Nephron (organoid): Measurements from ENCODE around the gene CTBS.
A peak's percentile ranks its signal among the peaks of the same experiment; 100 is the strongest.
"Not testable (repeated sequence)": the region's sequence is repeated elsewhere in the genome, so short reads cannot be mapped to it uniquely, and the experiment has no call there.

ENCODE experiments used
- H3K27ac Mint-ChIP-seq, 3 experiments: 2 replicates each; pipeline ENCODE4 v1.8.0; 2020; ENCODE audit warnings: mixed read lengths in 3 of 3, mild to moderate bottlenecking in 2 of 3, moderate library complexity in 1 of 3
- H3K27me3 Mint-ChIP-seq: 2 replicates; pipeline ENCODE4 v1.8.0; 2021; ENCODE audit warnings: low read depth, mild to moderate bottlenecking, moderate library complexity, mixed read lengths
- H3K36me3 Mint-ChIP-seq: 2 replicates; pipeline ENCODE4 v1.8.0; 2020; ENCODE audit warnings: low read depth, mixed read lengths
- H3K4me1 Mint-ChIP-seq: 2 replicates; pipeline ENCODE4 v1.8.0; 2020; ENCODE audit warnings: mixed read lengths
- H3K4me3 Mint-ChIP-seq, 3 experiments: 2 replicates each; pipeline ENCODE4 v1.8.0; 2020; ENCODE audit warnings: mild to moderate bottlenecking in 3 of 3, mixed read lengths in 3 of 3, moderate library complexity in 2 of 3
- H3K9me3 Mint-ChIP-seq: 2 replicates; pipeline ENCODE4 v1.8.0; 2020; ENCODE audit warnings: mixed read lengths
- CTCF ChIP-seq, 3 experiments: fragments of 200-600 bp; sonication (generic); IDR thresholded peaks; one replicate each; pipeline ENCODE4 v1.5.0; 2021; ENCODE audit warnings: antibody characterized with exemption in 3 of 3; ENCODE audit not compliant: unreplicated experiment in 3 of 3

Gene CTBS

DNA sequence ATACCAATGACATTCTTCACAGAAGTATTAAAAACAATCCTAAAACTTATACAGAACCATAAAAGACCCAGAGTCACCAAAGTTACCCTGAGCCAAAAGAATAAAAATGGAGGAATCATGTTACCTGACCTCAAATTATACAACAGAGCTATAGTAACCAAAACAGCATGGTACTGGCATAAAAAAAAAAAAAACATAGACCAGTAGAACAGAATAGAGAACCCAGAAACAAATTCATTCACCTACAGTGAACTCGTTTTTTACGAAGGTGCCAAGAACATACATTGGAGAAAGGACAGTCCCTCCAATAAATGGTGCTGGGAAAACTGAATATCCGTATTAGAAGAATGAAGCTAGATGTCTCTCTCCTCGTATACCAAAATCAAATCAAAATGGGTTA is 65.2 kb downstream of the CTBS start:
- H3K27me3 Mint-ChIP-seq, result peaks cover 3% of the 10 kb centered on the region
- H3K36me3 Mint-ChIP-seq, result peaks cover 27% of the 10 kb centered on the region
- peak overlapping the region in 1 of 3 experiments; percentile 17 for H3K4me3 Mint-ChIP-seq
- no peak for TF ChIP-seq CTCF (IDR thresholded peaks at IDR 0.05; ENCODE audit: unreplicated experiment in 3 of 3)
- H3K4me1 Mint-ChIP-seq, result peaks cover 13% of the 10 kb centered on the region
- no peak overlapping the region for H3K27ac Mint-ChIP-seq
- H3K9me3 Mint-ChIP-seq, result peaks cover 25% of the 10 kb centered on the region

GRCh38 chr1:84508510-84508909 is 65.7 kb downstream of the CTBS start:
- peaks cover 3% of the 10 kb centered on the region for H3K27me3 Mint-ChIP-seq
- peak overlapping the region; percentile 48 to 79 (median 66) for H3K4me3 Mint-ChIP-seq
- H3K9me3 Mint-ChIP-seq, result peaks cover 25% of the 10 kb centered on the region
- H3K27ac Mint-ChIP-seq, result peak overlapping the region in 2 of 3 experiments; percentile 18 to 63
- TF ChIP-seq CTCF (IDR thresholded peaks at IDR 0.05; ENCODE audit: unreplicated experiment in 3 of 3), result no peak
- peaks cover 18% of the 10 kb centered on the region for H3K4me1 Mint-ChIP-seq
- H3K36me3 Mint-ChIP-seq, result peaks cover 27% of the 10 kb centered on the region

DNA sequence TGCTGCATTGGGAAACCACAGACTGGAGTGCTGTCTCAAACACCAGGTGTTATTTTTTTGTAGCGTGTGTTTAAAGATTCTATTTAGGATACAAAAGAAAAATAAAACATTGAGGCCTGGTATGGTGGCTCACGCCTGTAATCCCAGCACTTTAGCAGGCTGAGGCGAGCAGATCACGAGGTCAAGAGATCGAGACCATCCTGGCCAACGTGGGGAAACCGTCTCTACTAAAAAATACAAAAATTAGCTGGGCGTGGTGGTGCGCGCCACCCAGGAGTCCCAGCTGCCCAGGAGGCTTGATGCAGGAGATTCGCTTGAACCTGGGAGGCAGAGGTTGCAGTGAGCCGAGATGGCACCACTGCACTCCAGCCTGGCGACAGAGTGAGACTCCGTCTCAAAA is 66.4 kb downstream of the CTBS start:
- Mint-ChIP-seq H3K36me3 (peaks cover 27% of the 10 kb centered on the region), H3K4me1 (peaks cover 24% of the 10 kb centered on the region), H3K9me3 (peaks cover 25% of the 10 kb centered on the region), H3K4me3 (peak overlapping the region; percentile 48 to 100 (median 79))
- H3K27me3 Mint-ChIP-seq, H3K27ac Mint-ChIP-seq: not testable (repeated sequence)

- Mint-ChIP-seq H3K4me1 (peaks cover 24% of the 10 kb centered on the region), H3K9me3 (peaks cover 25% of the 10 kb centered on the region), H3K36me3 (peaks cover 27% of the 10 kb centered on the region), H3K27ac (peak overlapping the region; percentile 98 to 99 (median 98)), H3K27me3 (no peaks in the 10 kb centered on the region), H3K4me3 (peak overlapping the region; percentile 96 to 100 (median 98))
- TF ChIP-seq CTCF (IDR thresholded peaks at IDR 0.05; ENCODE audit: unreplicated experiment in 3 of 3), result no peak
These were observed 67.3 kb downstream of the CTBS start for GRCh38 chr1:84506729-84507453.

DNA sequence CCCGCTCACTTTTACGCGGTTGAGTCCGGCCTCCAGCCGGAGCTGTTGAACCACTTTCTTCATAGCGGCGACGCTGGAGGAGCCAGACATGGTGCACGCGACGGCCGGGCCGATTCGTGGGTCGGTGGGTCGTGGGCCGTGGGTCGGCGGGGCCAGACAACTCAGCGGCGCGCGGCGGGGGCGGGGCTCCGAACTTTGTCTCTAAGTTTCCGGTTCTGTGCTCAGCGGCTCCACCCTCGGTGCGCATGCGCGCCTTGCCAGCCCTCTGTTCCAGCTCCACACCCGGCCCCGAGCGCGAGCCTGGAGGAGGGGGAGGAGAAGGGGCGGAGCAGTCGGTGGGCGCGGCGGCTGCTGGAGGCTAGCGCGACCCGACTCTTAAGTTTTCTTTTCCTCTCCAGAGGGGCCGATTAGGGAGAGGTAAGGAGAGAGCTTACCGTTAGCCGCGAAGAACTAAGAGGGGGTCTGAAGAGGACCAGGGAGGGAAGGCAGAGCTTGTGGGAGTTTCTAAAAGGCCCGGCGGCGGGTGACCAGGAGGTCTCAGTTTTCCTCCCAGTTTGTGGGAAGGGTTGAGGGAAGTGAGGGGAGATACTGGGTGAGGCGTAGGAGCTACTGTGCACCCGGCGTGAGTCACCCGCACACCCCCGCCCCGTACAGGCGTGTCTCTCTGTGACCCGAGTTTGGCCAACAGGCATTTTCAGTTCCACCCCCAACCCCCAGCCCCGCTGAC is 68.1 kb downstream of the CTBS start, which contains the start of the genes GNG5 and SPATA1:
GNG5 (minus strand) TSS at position 580 of the 727 bp plus-strand sequence; CDS start at position 90, 490 bp downstream.
SPATA1 (plus strand) TSS at position 385 of the 727 bp plus-strand sequence. CDS start 9,974 bp downstream, outside the sequence.
- H3K9me3 Mint-ChIP-seq, result peaks cover 25% of the 10 kb centered on the region
- no peak for TF ChIP-seq CTCF (IDR thresholded peaks at IDR 0.05; ENCODE audit: unreplicated experiment in 3 of 3)
- peak within 1 kb of the TSS; percentile 96 to 100 (median 98) for H3K4me3 Mint-ChIP-seq
- peaks cover 34% of the 10 kb centered on the region for H3K36me3 Mint-ChIP-seq
- peaks cover 31% of the 10 kb centered on the region for H3K4me1 Mint-ChIP-seq
- H3K27ac Mint-ChIP-seq, result peak within 1 kb of the TSS; percentile 98 to 99 (median 98)
- H3K27me3 Mint-ChIP-seq, result no peaks in the 10 kb centered on the region

GRCh38 chr1:84505493-84506001 is 68.7 kb downstream of the CTBS start:
- peak overlapping the region; percentile 98 to 99 (median 98) for H3K27ac Mint-ChIP-seq
- H3K27me3 Mint-ChIP-seq, result no peaks in the 10 kb centered on the region
- H3K9me3 Mint-ChIP-seq, result peaks cover 22% of the 10 kb centered on the region
- H3K4me3 Mint-ChIP-seq, result peak overlapping the region; percentile 96 to 100 (median 98)
- peaks cover 37% of the 10 kb centered on the region for H3K36me3 Mint-ChIP-seq
- no peak for TF ChIP-seq CTCF (IDR thresholded peaks at IDR 0.05; ENCODE audit: unreplicated experiment in 3 of 3)
- peaks cover 38% of the 10 kb centered on the region for H3K4me1 Mint-ChIP-seq
